Left hindlimb (tissue), 1 donor: ENCODE measurements around the gene ATG14.
"Not testable (repeated sequence)": the region's sequence is repeated elsewhere in the genome, so short reads cannot be mapped to it uniquely, and the experiment has no call there.

Source experiments
- DNase-seq: peaks from one replicate; pipeline ENCODE4 v3.0.0-alpha.2; 2018

Gene ATG14

GRCh38 chr14:55383541-55384140 is 28.0 kb downstream of the ATG14 start:
- DNase-seq = no peak

DNA sequence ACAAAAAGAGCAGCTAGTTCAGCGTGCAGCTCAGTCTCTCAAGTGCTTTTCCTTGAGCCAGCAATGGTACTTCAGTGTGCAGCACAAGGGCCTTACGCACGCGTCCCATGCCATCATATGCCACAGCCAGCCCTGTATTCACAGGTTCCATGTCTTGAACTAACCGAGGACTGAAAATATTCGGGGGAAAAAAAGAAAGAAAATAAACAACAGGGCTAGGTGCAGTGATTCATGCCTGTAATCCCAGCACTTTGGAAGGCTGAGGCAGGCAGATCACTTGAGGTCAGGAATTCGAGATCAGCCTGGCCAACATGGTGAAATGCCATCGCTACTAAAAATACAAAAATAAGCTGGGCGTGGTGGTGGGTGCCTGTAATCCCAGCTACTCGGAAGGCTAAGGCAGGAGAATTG is 28.6 kb downstream of the ATG14 start:
- not testable (repeated sequence) for DNase-seq

GRCh38 chr14:55382483-55382882 is 29.1 kb downstream of the ATG14 start:
- DNase-seq = no peak

DNA sequence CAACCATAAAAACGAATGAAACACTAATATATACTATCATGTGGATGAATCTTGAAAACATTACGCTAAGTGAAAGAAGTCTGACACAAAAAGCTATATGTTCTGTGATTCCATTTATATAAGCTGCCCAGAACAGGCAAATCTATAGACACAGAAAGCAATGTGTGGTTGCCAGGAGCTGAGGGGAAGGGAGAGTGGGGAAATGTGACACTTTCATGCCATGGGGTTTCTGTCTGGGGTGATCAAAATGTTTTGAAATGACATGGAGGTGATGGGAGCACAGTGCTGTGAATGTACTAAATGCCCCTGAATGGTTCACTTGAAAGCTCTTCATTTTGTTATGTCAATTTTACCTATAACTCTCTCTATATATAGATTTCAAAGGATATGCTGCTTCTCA is 30.1 kb downstream of the ATG14 start:
- DNase-seq = no peak

DNA sequence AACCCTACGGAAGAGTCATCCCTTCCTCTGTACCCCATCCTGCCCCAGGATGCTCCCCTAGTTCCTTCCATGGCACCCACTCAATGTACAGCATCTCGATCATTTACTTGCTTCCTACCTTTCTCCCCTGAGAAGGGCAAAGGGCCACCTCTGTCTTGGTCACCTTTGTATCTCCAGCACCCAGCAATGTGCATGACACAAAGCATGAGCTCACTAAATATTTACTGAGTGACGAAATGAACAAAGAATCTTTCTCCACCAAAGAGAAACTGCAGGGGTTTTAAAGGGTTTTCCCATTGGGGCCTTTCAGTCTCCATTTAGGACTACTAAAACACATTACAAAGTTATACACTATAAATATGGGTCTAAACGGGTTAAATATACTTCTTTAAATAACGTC is 30.6 kb downstream of the ATG14 start:
- DNase-seq = no peak

DNA sequence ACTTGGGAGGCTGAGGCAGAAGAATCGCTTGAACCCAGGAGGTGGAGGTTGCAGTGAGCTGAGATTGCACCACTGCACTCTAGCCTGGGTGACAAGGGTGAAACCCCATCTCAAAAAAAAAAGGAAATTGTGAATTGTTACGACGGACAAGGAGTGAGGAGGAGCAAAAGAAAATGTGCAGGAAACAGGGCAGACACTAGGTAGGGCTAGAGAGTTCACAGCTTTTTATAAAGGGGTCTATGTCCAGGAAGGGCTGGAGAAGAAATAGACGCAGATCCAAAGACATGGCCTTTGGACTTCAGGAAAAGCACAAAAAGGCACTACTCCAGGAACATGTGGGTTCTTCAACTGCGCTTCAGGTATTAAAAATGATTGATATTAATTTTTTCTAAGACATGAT is 34.4 kb downstream of the ATG14 start:
- no peak for DNase-seq

DNA sequence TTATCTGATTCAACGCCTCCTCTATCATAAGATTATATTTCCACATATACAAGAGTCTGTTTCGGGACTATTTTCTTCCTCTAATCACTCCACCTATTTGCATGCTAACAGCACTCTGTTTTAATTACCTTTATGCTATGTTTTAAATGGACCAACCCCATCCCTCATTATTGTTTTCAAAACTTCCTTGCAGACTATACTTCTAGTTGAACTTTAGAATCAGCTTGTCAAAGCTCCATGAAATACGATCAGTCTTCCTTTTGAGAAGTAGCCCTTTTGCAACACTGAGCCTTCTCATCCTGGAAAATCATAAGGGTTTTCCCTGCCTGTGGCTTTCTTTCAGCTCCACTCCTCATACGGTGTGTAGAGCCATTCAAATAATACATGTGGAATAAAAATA is 36.9 kb downstream of the ATG14 start:
- DNase-seq = no peak

DNA sequence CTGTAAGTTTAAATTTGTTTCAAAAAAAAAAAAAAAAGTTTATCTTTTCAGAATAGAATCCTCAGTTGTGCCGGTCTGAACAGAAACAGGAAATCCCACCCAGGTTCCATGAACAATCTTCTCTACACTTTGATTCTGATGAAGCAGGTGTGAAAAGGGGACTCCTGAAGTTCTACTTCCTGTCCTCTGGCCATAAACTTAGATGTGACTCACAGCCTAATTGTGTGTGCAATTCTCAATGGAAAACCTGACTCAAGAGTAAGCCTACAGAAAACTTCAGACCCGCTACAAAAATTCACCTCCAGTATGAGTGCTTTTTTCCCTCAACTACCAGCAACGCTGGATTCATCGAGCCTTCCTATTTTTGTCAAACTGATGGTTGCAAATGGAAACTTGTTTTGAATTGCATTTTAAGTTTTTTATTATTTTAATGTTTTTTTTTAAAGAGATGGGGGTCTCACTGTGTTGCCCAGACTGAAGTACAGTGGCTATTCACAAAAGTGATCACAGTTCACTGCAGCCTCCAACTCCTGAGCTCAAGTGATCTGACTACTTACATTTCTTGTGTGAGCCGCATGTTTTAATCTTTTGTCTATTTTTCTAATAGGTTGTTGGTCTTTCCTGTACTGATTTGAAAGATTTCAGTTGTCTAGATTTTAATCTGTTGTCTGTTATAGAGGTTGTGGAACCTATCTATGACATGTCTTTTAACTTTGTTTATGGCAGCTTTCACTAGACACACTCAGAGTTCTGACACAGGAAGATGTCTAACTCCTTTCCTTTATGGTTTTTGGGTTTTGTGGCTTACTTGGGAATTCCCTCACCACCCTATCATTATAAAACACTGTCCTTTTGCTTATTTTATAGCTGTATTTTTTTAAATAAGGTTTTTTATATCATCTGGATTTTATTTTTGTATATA is 37.6 kb downstream of the ATG14 start:
- DNase-seq = no peak

DNA sequence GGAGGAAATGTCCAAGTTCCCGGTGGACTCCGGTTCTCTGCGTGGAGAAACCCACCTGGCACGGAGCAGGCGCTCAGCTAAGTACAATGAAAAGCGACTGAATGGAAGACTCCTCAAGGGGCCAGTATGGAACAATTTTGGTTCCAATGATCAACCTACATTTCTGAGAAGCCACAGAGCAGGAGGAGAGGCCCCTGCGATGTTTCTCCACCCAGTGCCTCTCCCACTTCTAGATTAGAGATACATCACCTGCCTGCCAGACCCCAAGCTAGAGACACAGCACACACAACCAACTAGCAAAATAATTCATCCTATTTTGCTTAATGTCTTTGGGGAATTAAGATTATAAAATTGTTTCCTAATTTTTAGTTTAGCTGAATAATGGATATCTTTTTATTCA is 38.8 kb downstream of the ATG14 start:
- no peak for DNase-seq

GRCh38 chr14:55372423-55372822 is 39.2 kb downstream of the ATG14 start:
- DNase-seq = no peak

DNA sequence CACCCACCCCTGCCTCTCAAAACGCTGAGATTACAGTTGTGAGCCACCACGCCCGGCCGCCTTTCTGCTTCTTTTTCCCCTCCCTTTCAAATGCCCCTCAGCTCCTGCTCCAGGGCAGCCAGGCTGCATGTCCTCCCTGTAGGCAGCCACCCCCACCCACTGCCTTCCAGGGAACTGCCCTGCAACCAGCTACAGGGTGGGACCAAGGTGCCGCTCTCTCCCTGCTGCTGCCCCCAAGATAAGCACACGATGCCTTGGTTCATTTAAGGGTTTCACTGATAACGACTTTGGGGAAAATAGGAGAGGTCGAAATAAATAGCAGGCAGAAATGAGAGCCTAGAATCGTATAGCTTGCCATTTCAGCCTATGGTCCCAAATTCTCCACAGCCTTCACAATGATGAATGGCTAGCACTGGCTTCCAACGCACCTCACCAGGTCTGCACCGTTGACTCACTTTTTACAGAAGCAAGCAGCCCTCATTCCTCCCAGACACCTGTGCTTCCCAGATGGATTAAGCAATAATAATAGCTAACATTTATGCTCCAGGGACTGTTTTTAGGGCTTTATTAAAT is 40.7 kb downstream of the ATG14 start:
- no peak for DNase-seq

DNA sequence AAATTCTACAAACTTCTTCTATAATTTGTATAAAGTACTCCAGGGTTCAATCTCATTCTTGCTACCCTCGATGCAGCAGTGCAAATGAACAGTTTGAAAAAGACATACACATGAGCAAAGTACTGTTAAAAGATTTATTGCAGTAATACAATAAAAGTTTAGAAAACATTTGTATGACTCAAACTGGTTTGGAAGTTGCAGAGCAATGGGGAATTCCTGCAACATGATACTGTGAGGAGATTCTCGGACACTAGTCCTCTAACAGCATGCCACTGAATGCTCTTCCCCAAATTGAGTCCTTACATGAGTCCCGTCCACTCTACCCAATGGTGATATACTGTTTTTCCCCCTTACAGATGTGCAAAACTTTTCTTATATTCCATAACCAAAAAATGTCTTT is 45.4 kb downstream of the ATG14 start:
- DNase-seq = no peak

DNA sequence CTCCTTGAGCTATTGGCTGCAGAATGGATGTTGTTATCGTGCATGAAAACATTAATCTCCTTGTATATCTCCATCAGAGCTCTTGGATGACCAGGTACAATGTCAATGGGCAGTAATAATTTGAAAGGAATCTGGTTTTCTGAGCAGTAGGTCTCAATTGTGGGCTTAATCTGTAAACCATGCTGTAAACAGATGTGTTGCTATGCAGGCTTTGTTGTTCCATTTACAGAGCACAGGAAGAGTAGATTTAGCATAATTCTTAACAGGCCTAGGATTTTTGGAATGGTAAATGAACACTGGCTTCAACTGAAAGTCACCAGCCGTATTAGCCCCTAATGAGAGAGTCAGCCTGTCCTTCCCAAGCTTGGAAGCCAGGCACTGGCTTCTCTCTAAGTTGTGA is 50.4 kb downstream of the ATG14 start:
- no peak for DNase-seq

GRCh38 chr14:55359307-55359706 is 52.3 kb downstream of the ATG14 start:
- DNase-seq = no peak

DNA sequence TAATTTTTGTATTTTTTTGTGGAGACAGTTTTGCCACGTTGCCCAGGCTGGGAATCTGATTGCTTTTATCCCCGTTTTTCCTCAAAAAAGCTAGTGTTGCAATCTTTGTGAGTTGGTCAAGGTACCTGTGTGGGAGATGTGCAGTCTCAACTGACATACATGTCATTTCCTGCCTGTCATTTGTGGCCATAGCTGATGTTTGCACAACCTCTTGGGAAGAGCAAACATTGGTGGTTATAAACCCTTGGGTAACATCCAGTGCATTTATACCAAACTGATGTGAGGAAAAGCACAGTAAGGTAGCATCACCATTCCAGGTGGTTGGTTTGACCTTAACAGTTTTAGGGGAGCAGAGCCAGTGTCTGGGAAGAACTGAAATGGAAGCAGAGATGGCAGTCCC is 54.7 kb downstream of the ATG14 start:
- DNase-seq = no peak

DNA sequence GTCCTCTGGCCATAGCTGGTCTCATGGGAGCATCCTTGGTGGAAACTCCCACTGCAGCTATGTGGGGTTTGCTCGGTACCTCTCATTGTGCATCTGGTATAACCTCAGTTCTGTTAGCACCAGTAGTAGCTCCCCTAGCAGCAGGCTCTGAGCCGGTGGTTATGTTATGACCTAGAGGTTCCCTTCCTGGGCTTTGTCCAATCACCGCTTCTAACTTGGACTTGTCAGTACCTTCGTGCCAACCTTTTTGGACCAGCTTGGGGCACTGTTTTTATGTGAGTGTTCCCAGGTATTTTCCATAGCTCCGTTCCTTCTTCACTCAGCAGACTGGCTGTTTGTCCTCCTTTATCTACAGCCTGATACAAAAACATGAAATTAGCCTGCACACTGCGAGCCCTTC is 55.7 kb downstream of the ATG14 start:
- DNase-seq = no peak

DNA sequence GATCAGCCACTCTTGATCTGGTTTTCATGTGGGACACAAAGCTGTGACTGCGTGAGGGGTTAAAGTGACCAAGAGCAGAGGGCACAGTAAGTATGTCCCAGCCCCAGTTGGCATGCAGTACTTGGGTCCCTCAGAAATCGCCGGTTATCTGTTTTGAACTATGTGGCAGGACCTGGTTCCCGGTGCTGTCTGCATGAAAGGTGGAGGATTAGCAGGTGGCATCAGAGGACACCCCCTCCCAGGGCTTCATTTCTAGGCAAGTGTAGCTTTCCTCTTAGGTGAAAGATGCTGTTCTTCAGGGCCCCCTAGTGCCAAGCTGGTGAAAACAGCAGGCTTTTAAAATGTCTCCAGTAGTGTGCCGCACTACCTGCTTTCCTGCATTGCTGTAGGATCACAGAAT is 57.1 kb downstream of the ATG14 start:
- DNase-seq = no peak

- no peak for DNase-seq
Measured at GRCh38 chr14:55353686-55354467, 57.8 kb downstream of the ATG14 start.

- no peak for DNase-seq
Measured at GRCh38 chr14:55352201-55352600, 59.4 kb downstream of the ATG14 start.

GRCh38 chr14:55351111-55351510 is 60.5 kb downstream of the ATG14 start:
- no peak for DNase-seq

- no peak for DNase-seq
Measured at GRCh38 chr14:55350461-55350860, 61.2 kb downstream of the ATG14 start.

DNA sequence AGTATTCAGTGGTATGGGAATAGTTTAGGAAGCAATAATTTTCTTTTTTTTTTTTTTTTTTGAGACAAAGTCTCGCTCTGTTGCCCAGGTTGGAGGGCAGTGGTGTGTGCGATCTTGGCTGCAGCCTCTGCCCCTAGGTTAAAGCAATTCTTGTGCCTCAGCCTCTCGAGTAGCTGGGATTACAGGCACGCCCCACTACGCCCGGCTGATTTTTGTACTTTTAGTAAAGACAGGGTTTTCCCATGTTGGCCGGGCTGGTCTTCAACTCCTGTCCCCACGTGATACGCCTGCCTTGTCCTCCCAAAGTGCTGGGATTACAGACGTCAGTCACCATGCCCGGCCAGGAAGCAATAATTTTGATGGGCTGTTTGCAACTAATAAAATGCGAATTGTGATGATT is 62.1 kb downstream of the ATG14 start:
- DNase-seq = no peak

- no peak for DNase-seq
Measured at GRCh38 chr14:55348766-55349453, 62.7 kb downstream of the ATG14 start.
